Endothelial cell of umbilical vein (primary cell): ENCODE measurements around the gene TMEM213. TPM values are rescaled to one million over a fixed set of nuclear protein-coding genes. Genes with fewer than 3 reads are reported as not detected.

Experiments used
- BruUV-seq: library from RNA; stranded (reverse); fragments of 400-500 nt; replicated peaks from 2 replicates; lab custom pipeline; 2021; lab: Mats Ljungman, UMichigan
- CTCF ChIA-PET: fragments of 300-600, 350-600 bp; sonication (Branson Sonifier 250); formaldehyde crosslinking; loops from one replicate; lab custom pipeline; 2021; ENCODE audit warnings: antibody characterized with exemption, inconsistent platforms; lab: Charles Lee
- POLR2A ChIA-PET: fragments of 300-600, 350-600 bp; sonication (Branson Sonifier 250); formaldehyde crosslinking; loops from one replicate; lab custom pipeline; 2021; ENCODE audit warnings: antibody characterized with exemption, inconsistent platforms; lab: Charles Lee
- DNase-seq: peaks from one replicate; pipeline ENCODE4 v3.0.0-alpha.2; 2011; ENCODE audit warnings: low read depth, low spot score
- FAIRE-seq: peaks from 2 replicates; lab custom pipeline; 2011; peaks lifted over from hg19 to GRCh38; lab: Jason Lieb, UNC
- H2AFZ ChIP-seq: 2 replicates; pipeline ENCODE4 v1.6.0; 2012; ENCODE audit warnings: low read depth, low read length, control low read depth, inconsistent platforms
- H3K27ac ChIP-seq: 2 replicates; pipeline ENCODE4 v1.5.1; 2011; ENCODE audit warnings: low read depth, mild to moderate bottlenecking, control low read depth, low read length, moderate library complexity; ENCODE audit not compliant: insufficient read depth
- H3K27me3 ChIP-seq, 2 experiments: 2 replicates each; pipeline versions ENCODE4 v1.6.0 to v1.6.1; 2011; ENCODE audit warnings: low read length in 2 of 2, mixed read lengths in 1 of 2; ENCODE audit not compliant: control insufficient read depth in 2 of 2, insufficient read depth in 2 of 2
- H3K36me3 ChIP-seq, 2 experiments: 2 replicates in 1 of 2; 3 replicates in 1 of 2; pipeline ENCODE4 v1.5.1; 2011; ENCODE audit warnings: low read length in 2 of 2, mild to moderate bottlenecking in 1 of 2, moderate library complexity in 1 of 2; ENCODE audit not compliant: control insufficient read depth in 2 of 2, insufficient read depth in 2 of 2; ENCODE audit errors: extremely low read depth in 1 of 2
- H3K4me1 ChIP-seq: 3 replicates; pipeline ENCODE4 v1.5.1; 2011; ENCODE audit warnings: mild to moderate bottlenecking, low read length; ENCODE audit not compliant: control insufficient read depth, insufficient read depth; ENCODE audit errors: extremely low read depth
- H3K4me2 ChIP-seq: 2 replicates; pipeline ENCODE4 v1.6.1; 2011; ENCODE audit warnings: low read length, control low read depth, mixed read lengths; ENCODE audit not compliant: insufficient read depth
- H3K4me3 ChIP-seq, 3 experiments: fragments of 200-600 bp in 1 of 3; sonication (generic), shearing (Covaris generic) in 1 of 3; replicated peaks in 1 of 3; 2 replicates each; pipeline ENCODE4 v1.5.1; 2011 to 2016; ENCODE audit warnings: control low read depth in 3 of 3, low read length in 3 of 3, mild to moderate bottlenecking in 2 of 3, inconsistent platforms in 1 of 3, low read depth in 1 of 3, moderate library complexity in 1 of 3; ENCODE audit not compliant: insufficient read depth in 1 of 3
- H3K79me2 ChIP-seq: 2 replicates; pipeline ENCODE4 v1.6.0; 2012; ENCODE audit warnings: low read length, inconsistent platforms; ENCODE audit not compliant: control insufficient read depth, insufficient read depth
- H3K9ac ChIP-seq: replicated peaks from 2 replicates; pipeline ENCODE3; 2011; ENCODE audit warnings: low read length, control low read depth; ENCODE audit not compliant: insufficient read depth; ENCODE audit errors: extremely low read depth
- H3K9me1 ChIP-seq: replicated peaks from 3 replicates; pipeline ENCODE4 v1.6.0; 2011; ENCODE audit warnings: mild to moderate bottlenecking, low read length; ENCODE audit not compliant: control insufficient read depth, insufficient read depth; ENCODE audit errors: extremely low read depth
- H3K9me3 ChIP-seq: replicated peaks from 2 replicates; pipeline ENCODE4 v1.5.1; 2012; ENCODE audit warnings: low read length, inconsistent platforms; ENCODE audit not compliant: control insufficient read depth, insufficient read depth
- H4K20me1 ChIP-seq: replicated peaks from 2 replicates; pipeline ENCODE3; 2011; ENCODE audit warnings: mild to moderate bottlenecking, low read length; ENCODE audit not compliant: control insufficient read depth, insufficient read depth; ENCODE audit errors: extremely low read depth
- CTCF ChIP-seq, 2 donors: IDR thresholded peaks; 1 replicate in 1 of 2; 2 replicates in 1 of 2; pipeline ENCODE4 v1.5.1; 2011; ENCODE audit warnings: low read length in 2 of 2, mild to moderate bottlenecking in 2 of 2, moderate library complexity in 2 of 2, control low read depth in 1 of 2, inconsistent platforms in 1 of 2, low read depth in 1 of 2; ENCODE audit not compliant: insufficient read depth in 1 of 2; ENCODE audit errors: extremely low read depth in 1 of 2
- EZH2 ChIP-seq: IDR thresholded peaks from 2 replicates; pipeline ENCODE4 v1.6.1; 2012; ENCODE audit warnings: borderline replicate concordance, low read depth, mild to moderate bottlenecking, moderate library complexity, low read length, inconsistent platforms; ENCODE audit not compliant: severe bottlenecking
- FOS ChIP-seq: IDR thresholded peaks from 2 replicates; pipeline ENCODE4 v1.6.1; 2011; ENCODE audit warnings: mild to moderate bottlenecking, low read length, moderate library complexity, borderline replicate concordance; ENCODE audit not compliant: insufficient read depth
- GATA2 ChIP-seq: IDR thresholded peaks from 2 replicates; pipeline ENCODE4 v1.7.0; 2011; ENCODE audit warnings: low read depth, mild to moderate bottlenecking, moderate library complexity, mixed read lengths, low read length; ENCODE audit not compliant: insufficient read length, insufficient read depth
- JUN ChIP-seq: IDR thresholded peaks from 2 replicates; pipeline ENCODE4 v1.6.1; 2011; ENCODE audit warnings: borderline replicate concordance, low read depth; ENCODE audit not compliant: insufficient read length, insufficient read depth
- MAX ChIP-seq: IDR thresholded peaks from 2 replicates; pipeline ENCODE4 v1.6.1; 2011; ENCODE audit not compliant: insufficient read depth, insufficient read length
- MYC ChIP-seq: IDR thresholded peaks from one replicate; pipeline ENCODE4 v1.6.1; 2011; ENCODE audit warnings: mild to moderate bottlenecking, low read depth, low read length
- POLR2A ChIP-seq: IDR thresholded peaks from 2 replicates; pipeline ENCODE4 v1.6.1; 2012; ENCODE audit warnings: low read depth, mild to moderate bottlenecking, control low read depth, low read length
- POLR2AphosphoS5 ChIP-seq: IDR thresholded peaks from 2 replicates; pipeline ENCODE4 v1.6.1; 2012; ENCODE audit warnings: low read depth, mild to moderate bottlenecking, control low read depth, low read length, moderate library complexity; ENCODE audit not compliant: insufficient read depth
- dilution Hi-C: fragments of 300-500 bp; cut with MboI; formaldehyde crosslinking; loops from one replicate; pipeline ENCODE4 v1.15.0; 2019; ENCODE audit warnings: low sequenced_read_pairs; ENCODE audit not compliant: extremely low pct_ligation_motif_present
- intact Hi-C: fragments of 100-400 bp; cut with micrococcal nuclease; formaldehyde crosslinking; loops from one replicate; pipeline ENCODE4 v1.10.0; 2022
- polyA plus RNA-seq, 4 experiments: library from polyadenylated mRNA; depleted of rRNA in 3 of 4; stranded (reverse) in 3 of 4; unstranded in 1 of 4; fragments of >200 nt; gene quantifications; 2 replicates each; pipeline versions ENCODE4 v1.2.1 to v1.2.3, GENCODE V29; 2011 to 2012; ENCODE audit warnings: missing spikeins in 1 of 4
- total RNA-seq: library from RNA; stranded (reverse); gene quantifications from 2 replicates; pipeline ENCODE4 v1.2.3, GENCODE V29; 2021

TMEM213 gene
- total and polyA plus RNA-seq, 2 donors (not counting 3 experiments of a cell fraction or from before 2014, with no cell fraction given), result not detected

GRCh38 chr7:138875794-138876193 lies 78.0 kb downstream of the TMEM213 start:
- Histone ChIP-seq H3K27ac (no peak overlapping the region), H3K4me1 (no peaks in the 10 kb centered on the region), H3K9me3 (no peaks in the 10 kb centered on the region), H3K4me3 (no peak overlapping the region), H3K9me1 (no peaks in the 10 kb centered on the region), H3K9ac (no peak overlapping the region), H3K27me3 (no peaks in the 10 kb centered on the region), H3K4me2 (no peak overlapping the region), H2AFZ (no peak overlapping the region), H4K20me1 (no peaks in the 10 kb centered on the region), H3K79me2 (no peaks in the 10 kb centered on the region), H3K36me3 (peaks cover 0 to 3% of the 10 kb centered on the region in 2 experiments)
- intact Hi-C loops, result no loop called here
- BruUV-seq, result no TSS peak
- dilution Hi-C loops, result no loop called here
- FAIRE-seq (no peak), DNase-seq (no peak)
- TF ChIP-seq MAX, result no peak
- no peak for TF ChIP-seq POLR2AphosphoS5
- no peak for TF ChIP-seq EZH2
- TF ChIP-seq MYC, result no peak
- no peak for TF ChIP-seq FOS
- CTCF ChIA-PET, result interaction anchor here (7.0 kb wide), 1 partner anchor 10 kb away, joined by 44 read pairs; no protein-coding TSS in a partner anchor
- POLR2A ChIA-PET, result no interaction called here

GRCh38 chr7:138876326-138876725 lies 78.5 kb downstream of the TMEM213 start:
- Histone ChIP-seq H3K4me1 (no peaks in the 10 kb centered on the region), H3K79me2 (no peaks in the 10 kb centered on the region), H3K27ac (no peak overlapping the region), H4K20me1 (no peaks in the 10 kb centered on the region), H3K9me1 (no peaks in the 10 kb centered on the region), H2AFZ (no peak overlapping the region), H3K4me3 (no peak overlapping the region), H3K27me3 (no peaks in the 10 kb centered on the region), H3K4me2 (no peak overlapping the region), H3K9ac (no peak overlapping the region), H3K9me3 (no peaks in the 10 kb centered on the region), H3K36me3 (peaks cover 0 to 4% of the 10 kb centered on the region in 2 experiments)
- ChIA-PET CTCF (interaction anchor here (0.9 to 7.0 kb wide), 2 partner anchors 10 to 39 kb away, joined by 3 to 44 read pairs; no protein-coding TSS in a partner anchor), POLR2A (no interaction called here)
- intact Hi-C loops, result no loop called here
- TF ChIP-seq POLR2AphosphoS5 (no peak), GATA2 (no peak), EZH2 (no peak), MYC (no peak), JUN (no peak), FOS (no peak), CTCF (IDR thresholded peaks at IDR 0.05; ENCODE audit: extremely low read depth in 1 of 2, insufficient read depth in 1 of 2, low read depth in 1 of 2, low read length in 2 of 2) (no peak), MAX (no peak), POLR2A (no peak)
- no TSS peak for BruUV-seq
- no peak for FAIRE-seq
- dilution Hi-C loops, result no loop called here
- no peak for DNase-seq
